Adrenal gland (tissue), 5 donors: ENCODE results near the gene MBD3.
"Not testable (repeated sequence)": the region's sequence is repeated elsewhere in the genome, so short reads cannot be mapped to it uniquely, and the experiment has no call there.

Experiments used
- POLR2A ChIP-seq, 2 donors: fragments of 450-650 bp; IDR thresholded peaks; one replicate each; pipeline ENCODE4 v1.6.1; 2017; ENCODE audit warnings: antibody characterized with exemption in 2 of 2, mild to moderate bottlenecking in 2 of 2, moderate library complexity in 1 of 2
- TF ChIP-seq, protein P1 (sequence below), 6 experiments: fragments of 450-650 bp in 4 of 6; fragments of 200-600 bp in 2 of 6; sonication (generic) in 1 of 6; IDR thresholded peaks; 1 replicate in 5 of 6; 2 replicates in 1 of 6; pipeline versions ENCODE4 v1.5.1 to v1.8.0; 2016 to 2021; ENCODE audit warnings: antibody characterized with exemption in 6 of 6, mild to moderate bottlenecking in 2 of 6, moderate library complexity in 1 of 6
- donor health status: DM: no; HTN: no; CAD: no.

- TF ChIP-seq, protein P1, sequence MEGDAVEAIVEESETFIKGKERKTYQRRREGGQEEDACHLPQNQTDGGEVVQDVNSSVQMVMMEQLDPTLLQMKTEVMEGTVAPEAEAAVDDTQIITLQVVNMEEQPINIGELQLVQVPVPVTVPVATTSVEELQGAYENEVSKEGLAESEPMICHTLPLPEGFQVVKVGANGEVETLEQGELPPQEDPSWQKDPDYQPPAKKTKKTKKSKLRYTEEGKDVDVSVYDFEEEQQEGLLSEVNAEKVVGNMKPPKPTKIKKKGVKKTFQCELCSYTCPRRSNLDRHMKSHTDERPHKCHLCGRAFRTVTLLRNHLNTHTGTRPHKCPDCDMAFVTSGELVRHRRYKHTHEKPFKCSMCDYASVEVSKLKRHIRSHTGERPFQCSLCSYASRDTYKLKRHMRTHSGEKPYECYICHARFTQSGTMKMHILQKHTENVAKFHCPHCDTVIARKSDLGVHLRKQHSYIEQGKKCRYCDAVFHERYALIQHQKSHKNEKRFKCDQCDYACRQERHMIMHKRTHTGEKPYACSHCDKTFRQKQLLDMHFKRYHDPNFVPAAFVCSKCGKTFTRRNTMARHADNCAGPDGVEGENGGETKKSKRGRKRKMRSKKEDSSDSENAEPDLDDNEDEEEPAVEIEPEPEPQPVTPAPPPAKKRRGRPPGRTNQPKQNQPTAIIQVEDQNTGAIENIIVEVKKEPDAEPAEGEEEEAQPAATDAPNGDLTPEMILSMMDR (IDR thresholded peaks at IDR 0.05), result not testable (repeated sequence)
- not testable (repeated sequence) for TF ChIP-seq POLR2A (IDR thresholded peaks at IDR 0.05)
Measured at GRCh38 chr19:1535699-1536098, 57.0 kb downstream of the MBD3 start.
